WTC11 (cell line): ENCODE measurements around the gene GDA. TPM values are rescaled to one million over a fixed set of nuclear protein-coding genes. Genes with fewer than 3 reads are reported as not detected.

ENCODE experiments used
- ATAC-seq: fragments of 200-7000 bp; cut with Tn5 transposase; 2 replicates; pipeline ENCODE4 v1.10.0; 2021; ENCODE audit warnings: mild to moderate bottlenecking, moderate library complexity
- CTCF ChIA-PET: fragments of 300-600 bp; sonication (Branson Sonifier 250); formaldehyde crosslinking; loops from one replicate; lab custom pipeline; 2021; ENCODE audit warnings: antibody characterized with exemption; lab: Charles Lee
- POLR2A ChIA-PET: fragments of 350-600 bp; sonication (Branson Sonifier 250); formaldehyde crosslinking; loops from one replicate; lab custom pipeline; 2021; ENCODE audit warnings: antibody characterized with exemption; lab: Charles Lee
- DNase-seq: peaks from one replicate; pipeline ENCODE4 v3.0.0; 2021; ENCODE audit warnings: low spot score
- H3K27ac Mint-ChIP-seq: 2 replicates; pipeline ENCODE4 v1.8.0; 2021; ENCODE audit warnings: mixed read lengths
- H3K27me3 Mint-ChIP-seq: 2 replicates; pipeline ENCODE4 v1.8.0; 2021; ENCODE audit warnings: low read depth, mild to moderate bottlenecking, moderate library complexity, mixed read lengths
- H3K36me3 Mint-ChIP-seq: 2 replicates; pipeline ENCODE4 v1.8.0; 2021; ENCODE audit warnings: mixed read lengths
- H3K4me1 Mint-ChIP-seq: 2 replicates; pipeline ENCODE4 v1.8.0; 2022; ENCODE audit warnings: mixed read lengths
- H3K4me3 Mint-ChIP-seq: 2 replicates; pipeline ENCODE4 v1.8.0; 2021; ENCODE audit warnings: mild to moderate bottlenecking, moderate library complexity, mixed read lengths
- H3K9me3 Mint-ChIP-seq: 2 replicates; pipeline ENCODE4 v1.8.0; 2021; ENCODE audit warnings: mixed read lengths
- EMX1 ChIP-seq: fragments of 250-450 bp; sonication (Bioruptor Pico); IDR thresholded peaks from 2 replicates; pipeline ENCODE4 v1.8.0; 2021; ENCODE audit warnings: mild to moderate bottlenecking
- ETV6 ChIP-seq: sonication (generic); formaldehyde crosslinking; IDR thresholded peaks from 2 replicates; pipeline ENCODE4 v1.8.1; 2022; ENCODE audit warnings: mild to moderate bottlenecking, missing genetic modification reagents
- HMGXB4 ChIP-seq: sonication (generic); formaldehyde crosslinking; IDR thresholded peaks from 2 replicates; pipeline ENCODE4 v1.8.1; 2023; ENCODE audit warnings: mild to moderate bottlenecking, moderate library complexity, missing genetic modification reagents
- JUN ChIP-seq: sonication (generic); formaldehyde crosslinking; IDR thresholded peaks from 2 replicates; pipeline ENCODE4 v1.8.0; 2023; ENCODE audit warnings: mild to moderate bottlenecking, missing genetic modification reagents
- MLX ChIP-seq: sonication (generic); formaldehyde crosslinking; IDR thresholded peaks from 2 replicates; pipeline ENCODE4 v1.8.1; 2023; ENCODE audit warnings: mild to moderate bottlenecking, missing genetic modification reagents, moderate library complexity
- MXD4 ChIP-seq: fragments of 250-450 bp; sonication (Bioruptor Pico); IDR thresholded peaks from 2 replicates; pipeline ENCODE4 v1.8.0; 2021; ENCODE audit warnings: mild to moderate bottlenecking, moderate library complexity, borderline replicate concordance
- SMAD3 ChIP-seq: sonication (generic); formaldehyde crosslinking; IDR thresholded peaks from 2 replicates; pipeline ENCODE4 v1.8.0; 2022; ENCODE audit warnings: missing genetic modification reagents, mild to moderate bottlenecking, borderline replicate concordance
- STAT6 ChIP-seq: sonication (generic); formaldehyde crosslinking; conservative IDR thresholded peaks from 2 replicates; pipeline ENCODE4 v1.8.1; 2023; ENCODE audit warnings: mild to moderate bottlenecking, low read depth, missing genetic modification reagents, moderate library complexity
- ZNF263 ChIP-seq: sonication (generic); formaldehyde crosslinking; IDR thresholded peaks from 2 replicates; pipeline ENCODE4 v1.8.1; 2022; ENCODE audit warnings: low read depth, mild to moderate bottlenecking, moderate library complexity, missing genetic modification reagents
- ZNF512 ChIP-seq: sonication (generic); formaldehyde crosslinking; IDR thresholded peaks from 2 replicates; pipeline ENCODE4 v1.8.1; 2022; ENCODE audit warnings: missing genetic modification reagents, borderline replicate concordance
- total RNA-seq: library from RNA; stranded (reverse); gene quantifications from 3 replicates; pipeline ENCODE4 v1.2.3, GENCODE V29; 2021
- TF ChIP-seq, protein P1 (sequence below): fragments of 250-450 bp; sonication (Bioruptor Pico); IDR thresholded peaks from 2 replicates; pipeline ENCODE4 v2.1.2; 2022; ENCODE audit warnings: mild to moderate bottlenecking, moderate library complexity
- TF ChIP-seq, protein P2 (sequence below): sonication (generic); formaldehyde crosslinking; IDR thresholded peaks from 2 replicates; pipeline ENCODE4 v1.8.0; 2023; ENCODE audit warnings: mild to moderate bottlenecking, missing genetic modification reagents
- TF ChIP-seq, protein P3 (sequence below): fragments of 250-450 bp; sonication (Bioruptor Pico); IDR thresholded peaks from 2 replicates; pipeline ENCODE4 v1.9.0; 2021; ENCODE audit warnings: moderate library complexity, mild to moderate bottlenecking, inconsistent platforms, borderline replicate concordance
- TF ChIP-seq, protein P4 (sequence below): sonication (generic); formaldehyde crosslinking; IDR thresholded peaks from 2 replicates; pipeline ENCODE4 v1.8.1; 2023; ENCODE audit warnings: mild to moderate bottlenecking, missing genetic modification reagents, moderate library complexity
- TF ChIP-seq, protein P5 (sequence below): fragments of 250-450 bp; sonication (Bioruptor Pico); conservative IDR thresholded peaks from 2 replicates; pipeline ENCODE4 v1.9.0; 2021; ENCODE audit warnings: mild to moderate bottlenecking

Gene GDA
- total RNA-seq, 1 experiment from 2014 or later, result 0.68 TPM

- TF ChIP-seq ZNF512 (CRISPR knock-in tag) (no peak), EMX1 (no peak), HMGXB4 (CRISPR knock-in tag) (peak; percentile 92), MLX (CRISPR knock-in tag) (0 out of 2 replicates have a peak, but pooled peaks have one; percentile 14), MXD4 (CRISPR knock-in tag) (no peak)
- TF ChIP-seq, protein P1, sequence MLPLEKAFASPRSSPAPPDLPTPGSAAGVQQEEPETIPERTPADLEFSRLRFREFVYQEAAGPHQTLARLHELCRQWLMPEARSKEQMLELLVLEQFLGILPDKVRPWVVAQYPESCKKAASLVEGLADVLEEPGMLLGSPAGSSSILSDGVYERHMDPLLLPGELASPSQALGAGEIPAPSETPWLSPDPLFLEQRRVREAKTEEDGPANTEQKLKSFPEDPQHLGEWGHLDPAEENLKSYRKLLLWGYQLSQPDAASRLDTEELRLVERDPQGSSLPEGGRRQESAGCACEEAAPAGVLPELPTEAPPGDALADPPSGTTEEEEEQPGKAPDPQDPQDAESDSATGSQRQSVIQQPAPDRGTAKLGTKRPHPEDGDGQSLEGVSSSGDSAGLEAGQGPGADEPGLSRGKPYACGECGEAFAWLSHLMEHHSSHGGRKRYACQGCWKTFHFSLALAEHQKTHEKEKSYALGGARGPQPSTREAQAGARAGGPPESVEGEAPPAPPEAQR (CRISPR knock-in tag), result no peak
- TF ChIP-seq, protein P2, sequence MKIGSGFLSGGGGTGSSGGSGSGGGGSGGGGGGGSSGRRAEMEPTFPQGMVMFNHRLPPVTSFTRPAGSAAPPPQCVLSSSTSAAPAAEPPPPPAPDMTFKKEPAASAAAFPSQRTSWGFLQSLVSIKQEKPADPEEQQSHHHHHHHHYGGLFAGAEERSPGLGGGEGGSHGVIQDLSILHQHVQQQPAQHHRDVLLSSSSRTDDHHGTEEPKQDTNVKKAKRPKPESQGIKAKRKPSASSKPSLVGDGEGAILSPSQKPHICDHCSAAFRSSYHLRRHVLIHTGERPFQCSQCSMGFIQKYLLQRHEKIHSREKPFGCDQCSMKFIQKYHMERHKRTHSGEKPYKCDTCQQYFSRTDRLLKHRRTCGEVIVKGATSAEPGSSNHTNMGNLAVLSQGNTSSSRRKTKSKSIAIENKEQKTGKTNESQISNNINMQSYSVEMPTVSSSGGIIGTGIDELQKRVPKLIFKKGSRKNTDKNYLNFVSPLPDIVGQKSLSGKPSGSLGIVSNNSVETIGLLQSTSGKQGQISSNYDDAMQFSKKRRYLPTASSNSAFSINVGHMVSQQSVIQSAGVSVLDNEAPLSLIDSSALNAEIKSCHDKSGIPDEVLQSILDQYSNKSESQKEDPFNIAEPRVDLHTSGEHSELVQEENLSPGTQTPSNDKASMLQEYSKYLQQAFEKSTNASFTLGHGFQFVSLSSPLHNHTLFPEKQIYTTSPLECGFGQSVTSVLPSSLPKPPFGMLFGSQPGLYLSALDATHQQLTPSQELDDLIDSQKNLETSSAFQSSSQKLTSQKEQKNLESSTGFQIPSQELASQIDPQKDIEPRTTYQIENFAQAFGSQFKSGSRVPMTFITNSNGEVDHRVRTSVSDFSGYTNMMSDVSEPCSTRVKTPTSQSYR, result peak; percentile 95
- TF ChIP-seq, protein P3, sequence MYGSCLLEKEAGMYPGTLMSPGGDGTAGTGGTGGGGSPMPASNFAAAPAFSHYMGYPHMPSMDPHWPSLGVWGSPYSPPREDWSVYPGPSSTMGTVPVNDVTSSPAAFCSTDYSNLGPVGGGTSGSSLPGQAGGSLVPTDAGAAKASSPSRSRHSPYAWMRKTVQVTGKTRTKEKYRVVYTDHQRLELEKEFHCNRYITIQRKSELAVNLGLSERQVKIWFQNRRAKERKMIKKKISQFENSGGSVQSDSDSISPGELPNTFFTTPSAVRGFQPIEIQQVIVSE (CRISPR knock-in tag), result no peak
Observed at GRCh38 chr9:72149231-72149975, at the start of gene GDA (continued).

DNA sequence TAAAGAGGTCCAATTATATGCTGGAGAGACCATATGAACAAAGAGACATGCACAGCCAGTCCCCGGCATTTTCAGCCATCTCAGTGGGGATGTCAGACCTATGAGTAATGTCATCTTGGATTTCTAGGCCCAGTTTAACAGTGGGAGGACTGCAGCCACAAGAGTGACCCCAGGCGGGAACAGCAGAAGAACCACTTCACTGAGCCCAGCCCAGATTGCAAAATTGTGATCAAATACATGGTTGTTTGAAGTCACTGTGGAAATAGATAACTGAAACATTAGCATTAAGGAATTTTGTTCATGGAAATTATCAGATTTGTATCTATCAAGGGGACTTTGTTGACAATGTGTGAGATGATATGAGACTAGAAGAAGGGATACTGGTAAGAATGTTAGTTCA is 46.7 kb upstream of the GDA start:
- no peaks in the 10 kb centered on the region for H3K4me1 Mint-ChIP-seq
- POLR2A ChIA-PET, result no interaction called here
- peaks cover 4% of the 10 kb centered on the region; the same call in 1 of the 2 replicates for H3K36me3 Mint-ChIP-seq
- no peak overlapping the region for H3K27ac Mint-ChIP-seq
- H3K9me3 Mint-ChIP-seq, result peaks cover 38% of the 10 kb centered on the region
- peaks cover 3% of the 10 kb centered on the region; the same call in 1 of the 2 replicates for H3K27me3 Mint-ChIP-seq
- no peak for ATAC-seq
- DNase-seq, result no peak
- CTCF ChIA-PET, result no interaction called here
- no peak overlapping the region for H3K4me3 Mint-ChIP-seq
- no peak for TF ChIP-seq STAT6 (CRISPR knock-in tag)
- no peak for TF ChIP-seq ZNF263
- no peak for TF ChIP-seq ETV6 (CRISPR knock-in tag)
- TF ChIP-seq SMAD3 (CRISPR knock-in tag), result no peak
- no peak for TF ChIP-seq JUN (CRISPR knock-in tag)
- TF ChIP-seq, protein P4, sequence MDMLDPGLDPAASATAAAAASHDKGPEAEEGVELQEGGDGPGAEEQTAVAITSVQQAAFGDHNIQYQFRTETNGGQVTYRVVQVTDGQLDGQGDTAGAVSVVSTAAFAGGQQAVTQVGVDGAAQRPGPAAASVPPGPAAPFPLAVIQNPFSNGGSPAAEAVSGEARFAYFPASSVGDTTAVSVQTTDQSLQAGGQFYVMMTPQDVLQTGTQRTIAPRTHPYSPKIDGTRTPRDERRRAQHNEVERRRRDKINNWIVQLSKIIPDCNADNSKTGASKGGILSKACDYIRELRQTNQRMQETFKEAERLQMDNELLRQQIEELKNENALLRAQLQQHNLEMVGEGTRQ (CRISPR knock-in tag), result no peak
- TF ChIP-seq, protein P5, sequence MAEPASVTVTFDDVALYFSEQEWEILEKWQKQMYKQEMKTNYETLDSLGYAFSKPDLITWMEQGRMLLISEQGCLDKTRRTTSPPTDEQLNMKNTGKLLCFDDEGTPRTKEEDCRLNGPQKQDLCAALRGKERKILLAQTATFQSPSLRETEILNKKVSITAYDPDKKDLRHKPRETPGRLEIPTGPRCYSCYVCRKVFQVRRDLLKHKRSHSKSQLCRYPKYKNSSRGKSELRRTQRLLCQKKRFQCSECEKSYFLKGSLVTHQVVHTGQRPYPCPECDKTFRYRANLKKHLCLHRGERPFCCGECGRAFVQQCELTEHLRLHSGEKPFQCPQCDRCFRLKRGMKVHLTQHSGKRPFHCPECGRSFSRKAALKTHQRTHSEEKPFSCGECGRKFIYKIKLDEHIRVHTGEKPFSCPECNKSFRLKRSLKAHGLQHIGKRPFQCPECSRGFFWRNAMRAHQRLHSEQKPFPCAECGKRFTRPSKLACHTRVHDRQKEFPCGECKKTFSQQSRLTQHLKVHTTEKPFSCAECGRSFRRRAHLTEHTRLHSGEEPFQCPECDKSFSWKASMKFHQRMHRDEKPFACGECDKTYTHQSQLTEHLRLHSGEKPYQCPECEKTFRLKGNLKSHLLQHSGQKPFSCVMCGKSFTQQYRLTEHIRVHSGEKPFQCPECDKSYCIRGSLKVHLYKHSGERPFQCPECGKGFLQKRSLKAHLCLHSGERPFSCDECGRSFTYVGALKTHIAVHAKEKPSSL, result no peak
